Measurements from ENCODE around the gene MOBP.

The MOBP gene

GRCh38 chr3:39471652-39472051 lies 4.2 kb downstream of the MOBP start:
- Histone ChIP-seq H3K27ac (ENCODE audit: low read length) (no peak overlapping the region), H3K4me3 (ENCODE audit: low read length) (no peak overlapping the region), H2AFZ (ENCODE audit: low read depth, low read length) (no peak overlapping the region), H3K9ac (ENCODE audit: low read length) (no peak overlapping the region), H3K9me3 (ENCODE audit: insufficient read depth, low read length) (peaks cover 3% of the 10 kb centered on the region; the same call in 1 of the 2 replicates), H3K79me2 (ENCODE audit: low read length) (no peaks in the 10 kb centered on the region), H3K27me3 (ENCODE audit: low read depth, low read length) (no peaks in the 10 kb centered on the region), H3K36me3 (replicated peaks; ENCODE audit: low read depth, low read length) (no peaks in the 10 kb centered on the region), H3K4me2 (ENCODE audit: low read length) (no peak overlapping the region), H4K20me1 (ENCODE audit: insufficient read depth, low read length) (no peaks in the 10 kb centered on the region), H3K4me1 (ENCODE audit: low read length) (no peaks in the 10 kb centered on the region)
- TF ChIP-seq, protein P1, sequence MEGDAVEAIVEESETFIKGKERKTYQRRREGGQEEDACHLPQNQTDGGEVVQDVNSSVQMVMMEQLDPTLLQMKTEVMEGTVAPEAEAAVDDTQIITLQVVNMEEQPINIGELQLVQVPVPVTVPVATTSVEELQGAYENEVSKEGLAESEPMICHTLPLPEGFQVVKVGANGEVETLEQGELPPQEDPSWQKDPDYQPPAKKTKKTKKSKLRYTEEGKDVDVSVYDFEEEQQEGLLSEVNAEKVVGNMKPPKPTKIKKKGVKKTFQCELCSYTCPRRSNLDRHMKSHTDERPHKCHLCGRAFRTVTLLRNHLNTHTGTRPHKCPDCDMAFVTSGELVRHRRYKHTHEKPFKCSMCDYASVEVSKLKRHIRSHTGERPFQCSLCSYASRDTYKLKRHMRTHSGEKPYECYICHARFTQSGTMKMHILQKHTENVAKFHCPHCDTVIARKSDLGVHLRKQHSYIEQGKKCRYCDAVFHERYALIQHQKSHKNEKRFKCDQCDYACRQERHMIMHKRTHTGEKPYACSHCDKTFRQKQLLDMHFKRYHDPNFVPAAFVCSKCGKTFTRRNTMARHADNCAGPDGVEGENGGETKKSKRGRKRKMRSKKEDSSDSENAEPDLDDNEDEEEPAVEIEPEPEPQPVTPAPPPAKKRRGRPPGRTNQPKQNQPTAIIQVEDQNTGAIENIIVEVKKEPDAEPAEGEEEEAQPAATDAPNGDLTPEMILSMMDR (IDR thresholded peaks at IDR 0.05; ENCODE audit: low read depth, low read length): no peak

- no peak overlapping the region for H2AFZ ChIP-seq (ENCODE audit: low read depth, low read length)
- no peaks in the 10 kb centered on the region for H3K27me3 ChIP-seq (ENCODE audit: low read depth, low read length)
- H3K4me2 ChIP-seq (ENCODE audit: low read length): no peak overlapping the region
- TF ChIP-seq, protein P1 (IDR thresholded peaks at IDR 0.05; ENCODE audit: low read depth, low read length): no peak
- TF ChIP-seq EZH2phosphoT487 (IDR thresholded peaks at IDR 0.05; ENCODE audit: low read depth): no peak
- H3K9me3 ChIP-seq (ENCODE audit: insufficient read depth, low read length): peaks cover 5% of the 10 kb centered on the region; the same call in 1 of the 2 replicates
- no peaks in the 10 kb centered on the region for H4K20me1 ChIP-seq (ENCODE audit: insufficient read depth, low read length)
- no peak overlapping the region for H3K9ac ChIP-seq (ENCODE audit: low read length)
- H3K36me3 ChIP-seq (replicated peaks; ENCODE audit: low read depth, low read length): no peaks in the 10 kb centered on the region
- no peaks in the 10 kb centered on the region for H3K79me2 ChIP-seq (ENCODE audit: low read length)
- no peak overlapping the region for H3K27ac ChIP-seq (ENCODE audit: low read length)
- no peaks in the 10 kb centered on the region for H3K4me1 ChIP-seq (ENCODE audit: low read length)
- no peak overlapping the region for H3K4me3 ChIP-seq (ENCODE audit: low read length)
Observed at GRCh38 chr3:39473452-39474125, 6.1 kb downstream of the MOBP start.

GRCh38 chr3:39474126-39474515 lies 6.6 kb downstream of the MOBP start:
- Histone ChIP-seq H3K4me1 (ENCODE audit: low read length) (no peaks in the 10 kb centered on the region), H3K9me3 (ENCODE audit: insufficient read depth, low read length) (peaks cover 5% of the 10 kb centered on the region; the same call in 1 of the 2 replicates), H3K27ac (ENCODE audit: low read length) (no peak overlapping the region), H3K4me3 (ENCODE audit: low read length) (no peak overlapping the region), H3K36me3 (replicated peaks; ENCODE audit: low read depth, low read length) (no peaks in the 10 kb centered on the region), H4K20me1 (ENCODE audit: insufficient read depth, low read length) (no peaks in the 10 kb centered on the region), H2AFZ (ENCODE audit: low read depth, low read length) (no peak overlapping the region), H3K4me2 (ENCODE audit: low read length) (no peak overlapping the region), H3K9ac (ENCODE audit: low read length) (no peak overlapping the region), H3K79me2 (ENCODE audit: low read length) (no peaks in the 10 kb centered on the region), H3K27me3 (ENCODE audit: low read depth, low read length) (no peaks in the 10 kb centered on the region)
- no peak for TF ChIP-seq EZH2phosphoT487 (IDR thresholded peaks at IDR 0.05; ENCODE audit: low read depth)
- TF ChIP-seq, protein P1 (IDR thresholded peaks at IDR 0.05; ENCODE audit: low read depth, low read length): no peak

GRCh38 chr3:39476783-39477182 lies 9.3 kb downstream of the MOBP start:
- Histone ChIP-seq H3K4me1 (ENCODE audit: low read length) (no peaks in the 10 kb centered on the region), H3K4me3 (ENCODE audit: low read length) (no peak overlapping the region), H3K9me3 (ENCODE audit: insufficient read depth, low read length) (peaks cover 5% of the 10 kb centered on the region; the same call in 1 of the 2 replicates), H3K4me2 (ENCODE audit: low read length) (no peak overlapping the region), H3K27ac (ENCODE audit: low read length) (no peak overlapping the region), H4K20me1 (ENCODE audit: insufficient read depth, low read length) (no peaks in the 10 kb centered on the region), H3K36me3 (replicated peaks; ENCODE audit: low read depth, low read length) (no peaks in the 10 kb centered on the region), H3K27me3 (ENCODE audit: low read depth, low read length) (0 out of 2 replicates have a peak, but pooled peaks cover 4% of the 10 kb centered on the region), H3K9ac (ENCODE audit: low read length) (no peak overlapping the region), H3K79me2 (ENCODE audit: low read length) (no peaks in the 10 kb centered on the region), H2AFZ (ENCODE audit: low read depth, low read length) (no peak overlapping the region)
- TF ChIP-seq, protein P1 (IDR thresholded peaks at IDR 0.05; ENCODE audit: low read depth, low read length): no peak
- no peak for TF ChIP-seq EZH2phosphoT487 (IDR thresholded peaks at IDR 0.05; ENCODE audit: low read depth)

Data from OCI-LY3 (cell line).